HepG2 (cell line): Measurements from ENCODE around the gene TPD52L2. TPM values are rescaled to one million over a fixed set of nuclear protein-coding genes. Genes with fewer than 3 reads are reported as not detected.

Source experiments
- ATAC-seq: fragments of 200-7000 bp; cut with Tn5 transposase; 3 replicates; pipeline ENCODE4 v1.9.1; 2020; ENCODE audit warnings: mild to moderate bottlenecking, moderate library complexity
- BruUV-seq: library from RNA; stranded (reverse); fragments of 400-500 nt; replicated peaks from 2 replicates; lab custom pipeline; 2021; lab: Mats Ljungman, UMichigan
- CTCF ChIA-PET: fragments of 300-600 bp; formaldehyde crosslinking; extraction: SDS; loops from one replicate; lab custom pipeline; 2021; ENCODE audit warnings: low total read pairs, inconsistent platforms, low intra/inter-chr PET ratio; lab: Yijun Ruan, JAX
- POLR2A ChIA-PET: fragments of 350-600 bp; sonication (Branson Sonifier 250); formaldehyde crosslinking; loops from one replicate; lab custom pipeline; 2020; ENCODE audit warnings: antibody characterized with exemption, inconsistent platforms; lab: Yijun Ruan, JAX
- DNase-seq: peaks from one replicate; pipeline ENCODE4 v3.0.0-alpha.2; 2015; ENCODE audit warnings: low spot score
- FAIRE-seq: peaks from 3 replicates; lab custom pipeline; 2011; peaks lifted over from hg19 to GRCh38; lab: Jason Lieb, UNC
- H2AFZ ChIP-seq: one replicate; pipeline ENCODE4 v1.6.1; 2011; ENCODE audit warnings: low read length, inconsistent platforms
- H3K27ac ChIP-seq: fragments of 300-600 bp; 3 replicates; pipeline ENCODE4 v1.8.0; 2011; ENCODE audit warnings: mixed run types, mild to moderate bottlenecking, mixed read lengths, low read length, inconsistent platforms; ENCODE audit not compliant: insufficient read depth; ENCODE audit errors: extremely low read length
- H3K27me3 ChIP-seq, 2 experiments: fragments of 200-600 bp in 1 of 2; 2 replicates in 1 of 2; 3 replicates in 1 of 2; pipeline versions ENCODE4 v1.6.0 to v1.8.0; 2011; ENCODE audit warnings: low read length in 2 of 2, mild to moderate bottlenecking in 2 of 2, moderate library complexity in 2 of 2, inconsistent platforms in 1 of 2; ENCODE audit not compliant: insufficient read depth in 2 of 2, control insufficient read depth in 1 of 2
- H3K36me3 ChIP-seq, 2 experiments: fragments of 200-600 bp in 1 of 2; replicated peaks in 1 of 2; 2 replicates in 1 of 2; 3 replicates in 1 of 2; pipeline versions ENCODE4 v1.5.1 to v1.8.0; 2011; ENCODE audit warnings: low read length in 2 of 2, inconsistent platforms in 1 of 2; ENCODE audit not compliant: insufficient read depth in 2 of 2, control insufficient read depth in 1 of 2
- H3K4me1 ChIP-seq: 2 replicates; pipeline ENCODE4 v1.5.1; 2012; ENCODE audit warnings: low read length, inconsistent platforms; ENCODE audit not compliant: insufficient read depth
- H3K4me2 ChIP-seq: 2 replicates; pipeline ENCODE4 v1.6.0; 2011; ENCODE audit warnings: low read depth, low read length, inconsistent platforms
- H3K4me3 ChIP-seq, 3 experiments: fragments of 200-600 bp in 1 of 3; sonication (generic), shearing (Covaris generic) in 1 of 3; replicated peaks in 1 of 3; 2 replicates each; pipeline ENCODE4 v1.5.1; 2011 to 2016; ENCODE audit warnings: low read length in 3 of 3, inconsistent platforms in 2 of 3, low read depth in 2 of 3, mild to moderate bottlenecking in 2 of 3, control low read depth in 1 of 3, mixed read lengths in 1 of 3; ENCODE audit not compliant: insufficient read depth in 1 of 3
- H3K79me2 ChIP-seq: one replicate; pipeline ENCODE4 v1.6.1; 2011; ENCODE audit warnings: low read length, inconsistent platforms; ENCODE audit not compliant: insufficient read depth
- H3K9ac ChIP-seq: 2 replicates; pipeline ENCODE4 v1.6.0; 2011; ENCODE audit warnings: mild to moderate bottlenecking, low read depth, low read length, inconsistent platforms; ENCODE audit not compliant: insufficient read depth
- H3K9me3 ChIP-seq: 2 replicates; pipeline ENCODE4 v1.5.1; 2012; ENCODE audit warnings: mild to moderate bottlenecking, low read length
- H4K20me1 ChIP-seq: 2 replicates; pipeline ENCODE4 v1.6.0; 2011; ENCODE audit warnings: inconsistent platforms, mild to moderate bottlenecking, low read length, moderate library complexity; ENCODE audit not compliant: insufficient read depth
- GZF1 ChIP-seq: sonication (generic); formaldehyde crosslinking; IDR thresholded peaks from 2 replicates; pipeline ENCODE4 v1.5.1; 2020; ENCODE audit warnings: mild to moderate bottlenecking, missing genetic modification reagents
- NFIC ChIP-seq: IDR thresholded peaks from 2 replicates; pipeline ENCODE4 v1.6.1; 2012; ENCODE audit warnings: mild to moderate bottlenecking, low read length, inconsistent platforms
- POLR2AphosphoS5 ChIP-seq: IDR thresholded peaks from 2 replicates; pipeline ENCODE4 v1.6.1; 2012; ENCODE audit warnings: low read depth, low read length
- SMAD3 ChIP-seq: sonication (generic); formaldehyde crosslinking; IDR thresholded peaks from 2 replicates; pipeline ENCODE4 v1.4.0; 2020; ENCODE audit warnings: missing genetic modification reagents
- ZFP36 ChIP-seq: fragments of 150-350 bp; IDR thresholded peaks from 2 replicates; pipeline ENCODE4 v1.6.1; 2018; ENCODE audit warnings: borderline replicate concordance, low read length, low read depth; ENCODE audit not compliant: partially characterized antibody
- ZNF263 ChIP-seq: sonication (generic); formaldehyde crosslinking; IDR thresholded peaks from 2 replicates; pipeline ENCODE4 v1.4.0; 2020; ENCODE audit warnings: missing genetic modification reagents
- ZNF280B ChIP-seq: sonication (generic); formaldehyde crosslinking; IDR thresholded peaks from 2 replicates; pipeline ENCODE4 v1.5.0; 2020; ENCODE audit warnings: missing genetic modification reagents, mild to moderate bottlenecking, borderline replicate concordance
- ZNF414 ChIP-seq: sonication (generic); formaldehyde crosslinking; IDR thresholded peaks from 2 replicates; pipeline ENCODE4 v1.5.0; 2020; ENCODE audit warnings: missing genetic modification reagents
- WGBS: methylation state at CpG from one replicate; pipeline ENCODE4 v1.1.6; 2017; ENCODE audit warnings: low lambda C conversion rate; 5-methylcytosine and 5-hydroxymethylcytosine counted together
- in situ Hi-C: cut with HindIII; loops from 2 replicates; pipeline ENCODE4 v1.10.0; 2017; ENCODE audit warnings: low pct_unique_long_range_greater_than_20kb; ENCODE audit not compliant: extremely low pct_ligation_motif_present
- intact Hi-C: fragments of 100-400 bp; cut with micrococcal nuclease; formaldehyde crosslinking; loops from one replicate; pipeline ENCODE4 v1.10.0; 2022; ENCODE audit not compliant: unreplicated experiment
- polyA plus RNA-seq, 8 experiments: library from polyadenylated mRNA; depleted of rRNA in 3 of 8; stranded (reverse) in 7 of 8; unstranded in 1 of 8; fragments of >200 nt; fragmentation: Illumina TruSeq in 4 of 8; extraction: Trizol in 4 of 8; gene quantifications; 2 replicates each; pipeline versions ENCODE4 v1.2.1 to v1.2.3, GENCODE V29; 2011 to 2016; ENCODE audit warnings: low read depth in 4 of 8, missing spikeins in 1 of 8, mixed read lengths in 1 of 8; ENCODE audit not compliant: insufficient read depth in 1 of 8
- total RNA-seq, 5 experiments: library from RNA; depleted of rRNA; stranded (reverse); fragments of >200 nt; fragmentation: Illumina TruSeq; extraction: Trizol; gene quantifications; 2 replicates each; pipeline ENCODE4 v1.2.3, GENCODE V29; 2016; ENCODE audit warnings: low read depth in 1 of 5
- TF ChIP-seq, protein P1 (sequence below): sonication (generic); formaldehyde crosslinking; IDR thresholded peaks from 2 replicates; pipeline ENCODE4 v1.4.0; 2020; ENCODE audit warnings: low read depth, missing genetic modification reagents
- TF ChIP-seq, protein P2 (sequence below): sonication (generic); formaldehyde crosslinking; conservative IDR thresholded peaks from 2 replicates; pipeline ENCODE4 v1.8.0; 2022; ENCODE audit warnings: low read depth, missing genetic modification reagents
- TF ChIP-seq, protein P3 (sequence below): sonication (generic); formaldehyde crosslinking; IDR thresholded peaks from 2 replicates; pipeline ENCODE4 v1.5.0; 2020; ENCODE audit warnings: mild to moderate bottlenecking, missing genetic modification reagents

Gene TPD52L2
- total and polyA plus RNA-seq, 2 of the 13 experiments (the other 11 are each of a cell fraction or from before 2014, with no cell fraction given) = 156 to 184 TPM

DNA sequence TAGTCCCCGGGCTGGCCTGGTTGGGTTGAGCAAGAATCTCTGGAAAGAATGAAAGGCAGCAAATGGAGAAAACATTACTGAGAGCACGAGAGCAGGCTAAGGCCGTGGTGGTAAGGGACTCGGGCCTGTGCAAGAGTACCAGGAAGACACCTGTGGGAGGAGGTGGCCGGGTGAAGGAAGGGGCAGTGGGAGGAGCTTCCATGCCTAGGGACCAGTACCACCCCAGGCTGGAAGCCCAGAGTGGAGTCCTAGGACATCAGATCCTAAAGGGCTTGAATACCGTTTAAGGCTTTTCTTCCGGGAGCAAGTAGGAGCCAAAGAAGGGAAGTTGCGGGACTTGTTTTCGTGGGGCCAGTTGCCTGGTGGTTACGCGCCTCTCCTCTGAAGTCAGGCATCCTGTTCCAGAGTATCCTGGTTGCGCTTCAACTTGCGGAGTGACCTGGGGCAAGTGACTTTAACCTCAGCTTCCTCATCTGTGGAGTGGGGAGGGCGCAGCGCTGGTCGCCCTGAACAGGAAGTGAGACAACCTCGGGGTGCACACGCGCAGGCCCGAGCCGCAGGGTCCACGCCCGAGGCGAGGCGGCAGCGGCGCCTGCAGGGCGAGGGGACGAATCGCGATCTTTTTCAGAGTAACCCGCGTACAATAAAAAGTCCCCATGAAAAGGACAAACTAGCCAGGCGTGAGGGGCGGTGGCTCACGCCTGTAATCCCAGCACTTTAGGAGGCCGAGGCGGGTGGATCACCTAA is 1.1 kb upstream of the TPD52L2 start:
- FAIRE-seq (peak; percentile 80), DNase-seq (peak; percentile 90), ATAC-seq (peak; percentile 76)
- no TSS peak for BruUV-seq
- Histone ChIP-seq H3K4me2 (peak overlapping the region; percentile 94), H3K4me3 (peak overlapping the region; percentile 78 to 96 (median 78)), H3K4me1 (peaks cover 51% of the 10 kb centered on the region), H3K36me3 (peaks cover 7 to 10% of the 10 kb centered on the region in 2 experiments), H3K9ac (peak overlapping the region; percentile 94), H3K9me3 (no peaks in the 10 kb centered on the region), H4K20me1 (peaks cover 5% of the 10 kb centered on the region; the same call in 1 of the 2 replicates), H3K27me3 (no peaks in the 10 kb centered on the region; a peak in 1 of 5 replicates), H3K79me2 (peaks cover 38% of the 10 kb centered on the region), H3K27ac (peak overlapping the region; percentile 89), H2AFZ (no peak overlapping the region)
- ChIA-PET CTCF (interaction anchor here (1.5 to 2.1 kb wide), 5 partner anchors 35 to 326 kb away, joined by 4 to 15 read pairs (median 9); partner anchors contain the start of genes ARFRP1, PTK6 and ZGPAT), POLR2A (interaction anchor here (1.0 to 4.6 kb wide), 36 partner anchors 8 to 326 kb away, joined by 3 to 71 read pairs (median 8); partner anchors contain the start of genes ARFRP1, C20orf204, DNAJC5 and GMEB2)
- under 1% methylated on average over 37 of the region's 38 CpGs for WGBS
- in situ Hi-C loops (no loop called here), intact Hi-C loops (loop anchor here (2.0 to 10.0 kb wide), 6 partner anchors 31 to 325 kb away; partner anchors contain the start of genes ARFRP1 and DNAJC5)
- TF ChIP-seq, protein P1, sequence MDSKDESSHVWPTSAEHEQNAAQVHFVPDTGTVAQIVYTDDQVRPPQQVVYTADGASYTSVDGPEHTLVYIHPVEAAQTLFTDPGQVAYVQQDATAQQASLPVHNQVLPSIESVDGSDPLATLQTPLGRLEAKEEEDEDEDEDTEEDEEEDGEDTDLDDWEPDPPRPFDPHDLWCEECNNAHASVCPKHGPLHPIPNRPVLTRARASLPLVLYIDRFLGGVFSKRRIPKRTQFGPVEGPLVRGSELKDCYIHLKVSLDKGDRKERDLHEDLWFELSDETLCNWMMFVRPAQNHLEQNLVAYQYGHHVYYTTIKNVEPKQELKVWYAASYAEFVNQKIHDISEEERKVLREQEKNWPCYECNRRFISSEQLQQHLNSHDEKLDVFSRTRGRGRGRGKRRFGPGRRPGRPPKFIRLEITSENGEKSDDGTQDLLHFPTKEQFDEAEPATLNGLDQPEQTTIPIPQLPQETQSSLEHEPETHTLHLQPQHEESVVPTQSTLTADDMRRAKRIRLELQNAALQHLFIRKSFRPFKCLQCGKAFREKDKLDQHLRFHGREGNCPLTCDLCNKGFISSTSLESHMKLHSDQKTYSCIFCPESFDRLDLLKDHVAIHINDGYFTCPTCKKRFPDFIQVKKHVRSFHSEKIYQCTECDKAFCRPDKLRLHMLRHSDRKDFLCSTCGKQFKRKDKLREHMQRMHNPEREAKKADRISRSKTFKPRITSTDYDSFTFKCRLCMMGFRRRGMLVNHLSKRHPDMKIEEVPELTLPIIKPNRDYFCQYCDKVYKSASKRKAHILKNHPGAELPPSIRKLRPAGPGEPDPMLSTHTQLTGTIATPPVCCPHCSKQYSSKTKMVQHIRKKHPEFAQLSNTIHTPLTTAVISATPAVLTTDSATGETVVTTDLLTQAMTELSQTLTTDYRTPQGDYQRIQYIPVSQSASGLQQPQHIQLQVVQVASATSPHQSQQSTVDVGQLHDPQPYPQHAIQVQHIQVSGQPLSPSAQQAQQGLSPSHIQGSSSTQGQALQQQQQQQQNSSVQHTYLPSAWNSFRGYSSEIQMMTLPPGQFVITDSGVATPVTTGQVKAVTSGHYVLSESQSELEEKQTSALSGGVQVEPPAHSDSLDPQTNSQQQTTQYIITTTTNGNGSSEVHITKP = no peak; the same call in 1 of the 2 replicates
- TF ChIP-seq NFIC = no peak; the same call in 1 of the 2 replicates
- peak; percentile 63; the same call in 1 of the 2 replicates for TF ChIP-seq GZF1 (CRISPR knock-in tag)
- peak; percentile 40; the same call in 1 of the 2 replicates for TF ChIP-seq ZNF414 (CRISPR knock-in tag)
- TF ChIP-seq, protein P2, sequence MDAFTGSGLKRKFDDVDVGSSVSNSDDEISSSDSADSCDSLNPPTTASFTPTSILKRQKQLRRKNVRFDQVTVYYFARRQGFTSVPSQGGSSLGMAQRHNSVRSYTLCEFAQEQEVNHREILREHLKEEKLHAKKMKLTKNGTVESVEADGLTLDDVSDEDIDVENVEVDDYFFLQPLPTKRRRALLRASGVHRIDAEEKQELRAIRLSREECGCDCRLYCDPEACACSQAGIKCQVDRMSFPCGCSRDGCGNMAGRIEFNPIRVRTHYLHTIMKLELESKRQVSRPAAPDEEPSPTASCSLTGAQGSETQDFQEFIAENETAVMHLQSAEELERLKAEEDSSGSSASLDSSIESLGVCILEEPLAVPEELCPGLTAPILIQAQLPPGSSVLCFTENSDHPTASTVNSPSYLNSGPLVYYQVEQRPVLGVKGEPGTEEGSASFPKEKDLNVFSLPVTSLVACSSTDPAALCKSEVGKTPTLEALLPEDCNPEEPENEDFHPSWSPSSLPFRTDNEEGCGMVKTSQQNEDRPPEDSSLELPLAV (CRISPR knock-in tag) = no peak
- TF ChIP-seq ZNF263 (CRISPR knock-in tag) = peak; percentile 69; the same call in 1 of the 2 replicates
- peak; percentile 82; the same call in 1 of the 2 replicates for TF ChIP-seq ZNF280B (CRISPR knock-in tag)
- TF ChIP-seq POLR2AphosphoS5 = peak; percentile 85
- no peak for TF ChIP-seq SMAD3 (CRISPR knock-in tag)
- TF ChIP-seq, protein P3, sequence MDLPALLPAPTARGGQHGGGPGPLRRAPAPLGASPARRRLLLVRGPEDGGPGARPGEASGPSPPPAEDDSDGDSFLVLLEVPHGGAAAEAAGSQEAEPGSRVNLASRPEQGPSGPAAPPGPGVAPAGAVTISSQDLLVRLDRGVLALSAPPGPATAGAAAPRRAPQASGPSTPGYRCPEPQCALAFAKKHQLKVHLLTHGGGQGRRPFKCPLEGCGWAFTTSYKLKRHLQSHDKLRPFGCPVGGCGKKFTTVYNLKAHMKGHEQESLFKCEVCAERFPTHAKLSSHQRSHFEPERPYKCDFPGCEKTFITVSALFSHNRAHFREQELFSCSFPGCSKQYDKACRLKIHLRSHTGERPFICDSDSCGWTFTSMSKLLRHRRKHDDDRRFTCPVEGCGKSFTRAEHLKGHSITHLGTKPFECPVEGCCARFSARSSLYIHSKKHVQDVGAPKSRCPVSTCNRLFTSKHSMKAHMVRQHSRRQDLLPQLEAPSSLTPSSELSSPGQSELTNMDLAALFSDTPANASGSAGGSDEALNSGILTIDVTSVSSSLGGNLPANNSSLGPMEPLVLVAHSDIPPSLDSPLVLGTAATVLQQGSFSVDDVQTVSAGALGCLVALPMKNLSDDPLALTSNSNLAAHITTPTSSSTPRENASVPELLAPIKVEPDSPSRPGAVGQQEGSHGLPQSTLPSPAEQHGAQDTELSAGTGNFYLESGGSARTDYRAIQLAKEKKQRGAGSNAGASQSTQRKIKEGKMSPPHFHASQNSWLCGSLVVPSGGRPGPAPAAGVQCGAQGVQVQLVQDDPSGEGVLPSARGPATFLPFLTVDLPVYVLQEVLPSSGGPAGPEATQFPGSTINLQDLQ (CRISPR knock-in tag) = peak; percentile 75; the same call in 1 of the 2 replicates
- TF ChIP-seq ZFP36 = no peak
